Muscle of back (tissue), 11 donors: ENCODE data around the gene TXNRD3. TPM values are rescaled to one million over a fixed set of nuclear protein-coding genes. Genes with fewer than 3 reads are reported as not detected.
"Not testable (repeated sequence)": the region's sequence is repeated elsewhere in the genome, so short reads cannot be mapped to it uniquely, and the experiment has no call there.

Experiments used
- DNase-seq, 3 donors: peaks; one replicate each; pipeline versions ENCODE4 v3.0.0 to v3.0.0-alpha.2; 2013
- polyA plus RNA-seq, 10 donors: library from polyadenylated mRNA; unstranded; fragments of 120-200 nt; gene quantifications; one replicate each; pipeline ENCODE4 v1.2.1, GENCODE V29; 2013; ENCODE audit not compliant: insufficient read length in 10 of 10

The TXNRD3 gene
- polyA plus RNA-seq, 10 donors: 8.3 to 13.7 (median 9.8) TPM

- no peak for DNase-seq
Measured at GRCh38 chr3:126599101-126599500, 55.8 kb downstream of the TXNRD3 start.

- DNase-seq: not testable (repeated sequence)
Measured at GRCh38 chr3:126595479-126595878, 59.4 kb downstream of the TXNRD3 start.

GRCh38 chr3:126591515-126591914, 63.4 kb downstream of the TXNRD3 start:
- not testable (repeated sequence) for DNase-seq

DNA sequence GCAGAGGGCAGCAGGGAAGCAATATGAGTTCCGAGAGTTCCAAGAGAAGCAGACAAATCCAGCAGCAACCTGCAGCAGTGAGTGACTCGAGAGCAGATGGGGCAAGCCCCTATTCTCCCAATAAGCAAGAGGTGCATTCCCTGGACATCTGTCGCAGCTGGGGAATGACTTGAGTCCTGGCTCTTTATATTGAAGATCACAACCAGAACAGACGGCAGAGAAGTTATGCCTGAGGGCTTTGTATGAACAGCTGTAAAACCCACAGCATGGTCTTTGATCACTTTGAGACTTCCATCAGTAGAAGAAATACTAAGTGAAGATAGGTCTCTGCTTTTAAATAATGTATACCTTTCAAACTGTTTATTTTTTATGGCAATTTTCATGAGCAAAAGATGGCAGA, 72.6 kb downstream of the TXNRD3 start:
- no peak for DNase-seq

GRCh38 chr3:126581569-126581968, 73.4 kb downstream of the TXNRD3 start:
- no peak for DNase-seq

DNA sequence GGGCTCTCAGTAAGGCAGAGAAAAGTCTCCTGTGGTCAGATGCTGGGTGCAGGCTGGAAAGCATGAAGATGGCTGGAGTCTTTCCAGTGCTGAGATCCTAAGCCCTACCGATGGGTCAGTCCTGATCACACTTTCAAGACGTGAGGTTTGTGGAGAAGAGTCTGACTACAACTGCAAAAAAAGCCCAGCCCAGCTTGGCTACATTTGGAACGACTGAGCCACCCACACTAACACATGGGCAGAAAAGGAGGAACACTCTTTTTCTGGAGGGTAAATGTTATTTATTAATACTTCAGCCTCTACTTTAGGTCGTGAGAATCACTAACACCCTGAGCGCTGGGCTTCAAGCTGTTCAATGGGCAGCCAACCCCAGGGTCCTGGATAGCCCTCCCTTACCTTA, 74.2 kb downstream of the TXNRD3 start:
- no peak for DNase-seq

GRCh38 chr3:126578702-126579101, 76.2 kb downstream of the TXNRD3 start:
- no peak for DNase-seq

DNA sequence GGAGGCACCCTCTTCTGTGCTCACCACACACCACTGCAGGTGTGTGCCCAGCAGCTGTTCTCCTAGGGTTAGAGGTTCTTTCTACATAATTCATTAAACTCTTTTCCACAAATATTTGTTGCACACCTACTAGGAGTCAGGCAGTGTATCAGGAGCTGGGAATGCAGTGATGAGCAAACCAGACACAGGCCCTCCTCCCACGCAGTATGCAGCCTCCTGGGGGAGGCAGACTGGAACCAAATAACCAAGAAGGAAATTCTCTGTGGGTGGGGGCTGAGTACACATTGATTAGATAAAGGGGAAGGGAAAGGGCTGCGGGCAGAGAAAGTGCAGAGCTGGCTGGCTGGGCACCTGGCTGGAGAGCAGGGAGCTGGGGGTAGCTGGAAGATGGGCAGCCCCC, 77.7 kb downstream of the TXNRD3 start:
- no peak for DNase-seq

DNA sequence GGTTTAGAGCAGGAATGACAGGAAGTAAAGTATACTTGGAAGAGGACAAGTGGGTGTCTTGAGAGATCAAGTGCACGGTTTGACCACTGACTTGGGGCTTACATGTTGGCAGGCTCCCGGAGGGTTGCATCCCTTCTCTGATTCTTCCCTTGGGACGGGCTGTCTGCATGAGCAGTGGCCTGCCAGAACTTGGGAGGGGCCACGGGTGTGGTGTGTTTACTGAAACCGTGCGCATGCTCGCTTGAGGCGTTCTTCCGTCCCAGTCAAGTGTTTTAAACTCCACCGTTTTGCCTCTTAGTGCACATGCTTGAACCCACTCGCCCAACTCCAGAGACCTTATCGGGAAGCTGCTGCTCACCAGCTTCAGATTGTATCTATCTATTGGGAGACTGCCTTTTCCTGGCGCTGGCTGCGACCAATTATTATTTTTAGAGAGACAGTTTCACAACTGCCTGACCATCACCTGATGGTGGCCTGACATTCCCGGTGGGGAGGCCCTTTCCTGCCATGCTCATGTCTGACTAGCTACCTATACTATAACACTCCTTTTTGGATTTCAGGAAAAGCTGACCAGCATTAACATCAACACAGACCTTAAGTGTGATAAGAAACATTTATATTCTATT, 81.3 kb downstream of the TXNRD3 start:
- no peak for DNase-seq

- DNase-seq: no peak
Measured at GRCh38 chr3:126571078-126571477, 83.8 kb downstream of the TXNRD3 start.

GRCh38 chr3:126570103-126570541, 84.8 kb downstream of the TXNRD3 start:
- DNase-seq: no peak

GRCh38 chr3:126569390-126569975, 85.4 kb downstream of the TXNRD3 start:
- DNase-seq: no peak

DNA sequence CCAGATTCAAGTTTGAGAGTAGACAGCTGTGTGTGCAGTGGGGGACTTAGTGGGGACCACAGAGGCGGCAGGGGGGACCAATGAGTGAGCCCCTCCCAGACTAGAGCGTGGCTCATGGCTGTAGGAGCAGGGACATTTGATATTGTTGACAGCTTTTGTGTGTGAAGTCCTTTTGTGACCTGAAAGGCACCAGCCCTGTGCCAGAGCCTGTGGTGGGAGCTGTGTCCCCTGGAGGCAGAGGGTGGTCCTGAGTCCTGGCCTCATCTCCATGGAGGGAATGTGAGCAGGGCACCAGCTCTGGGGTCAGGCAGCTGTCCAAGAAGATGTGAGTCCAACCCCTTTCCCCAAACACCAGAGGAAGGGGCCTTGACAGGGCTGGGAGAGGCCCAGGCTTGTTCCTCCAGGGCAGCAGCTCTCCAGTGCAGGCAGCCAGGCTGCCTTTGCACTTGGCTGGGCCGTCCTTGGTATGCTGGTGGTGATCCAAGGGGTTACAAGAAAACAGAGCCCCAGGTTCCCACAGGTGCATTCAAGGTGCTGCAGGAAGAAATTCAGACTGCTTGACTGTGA, 86.1 kb downstream of the TXNRD3 start:
- no peak for DNase-seq

GRCh38 chr3:126567696-126568438, 87.1 kb downstream of the TXNRD3 start:
- no peak for DNase-seq

GRCh38 chr3:126562737-126563276, 92.1 kb downstream of the TXNRD3 start:
- no peak for DNase-seq

- no peak for DNase-seq
Measured at GRCh38 chr3:126558336-126559071, 96.4 kb downstream of the TXNRD3 start, which contains the start of gene C3orf22. C3orf22 (minus strand) TSS chr3:126558932; CDS start chr3:126553390, 5,542 bp downstream.

DNA sequence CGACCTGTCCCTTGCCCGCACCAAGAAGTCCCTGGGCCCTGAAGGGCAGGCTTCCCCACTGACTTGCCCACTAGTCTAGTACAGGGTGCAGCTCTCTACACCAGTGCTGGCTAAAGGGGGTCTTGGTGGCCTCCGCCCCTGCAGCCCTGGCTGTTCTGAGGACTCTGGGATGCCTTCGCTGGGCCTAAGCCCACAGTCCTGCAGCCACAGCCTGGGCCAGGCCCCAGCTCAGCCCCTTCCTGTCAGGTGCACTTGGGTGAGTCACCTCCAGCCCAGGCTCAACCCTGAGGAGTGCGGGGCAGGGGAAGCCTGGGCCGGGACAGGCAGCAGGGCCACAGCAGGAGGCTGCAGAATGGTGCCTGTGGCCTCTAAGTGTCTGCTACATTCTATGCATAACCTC, 97.2 kb downstream of the TXNRD3 start:
- DNase-seq: no peak

- DNase-seq: no peak
Measured at GRCh38 chr3:126557415-126557745, 97.5 kb downstream of the TXNRD3 start.
